ES-I3 (cell line): ENCODE measurements around the gene FARP1.
"Not testable (repeated sequence)": the region's sequence is repeated elsewhere in the genome, so short reads cannot be mapped to it uniquely, and the experiment has no call there.

Experiments used
- H3K36me3 ChIP-seq: 2 replicates; pipeline ENCODE4 v1.6.1; 2013; ENCODE audit warnings: mild to moderate bottlenecking, low read length, control low read depth, moderate library complexity; ENCODE audit not compliant: insufficient read depth
- H3K4me1 ChIP-seq: 2 replicates; pipeline ENCODE4 v1.6.1; 2013; ENCODE audit warnings: mild to moderate bottlenecking, control low read depth, low read length; ENCODE audit not compliant: insufficient read depth
- H3K9ac ChIP-seq: 2 replicates; pipeline ENCODE4 v1.6.1; 2013; ENCODE audit warnings: low read depth, mild to moderate bottlenecking, low read length, moderate library complexity
- H3K9me3 ChIP-seq: 2 replicates; pipeline ENCODE4 v1.6.1; 2013; ENCODE audit warnings: mild to moderate bottlenecking, low read length, moderate library complexity; ENCODE audit not compliant: control insufficient read depth, insufficient read depth

The FARP1 gene

DNA sequence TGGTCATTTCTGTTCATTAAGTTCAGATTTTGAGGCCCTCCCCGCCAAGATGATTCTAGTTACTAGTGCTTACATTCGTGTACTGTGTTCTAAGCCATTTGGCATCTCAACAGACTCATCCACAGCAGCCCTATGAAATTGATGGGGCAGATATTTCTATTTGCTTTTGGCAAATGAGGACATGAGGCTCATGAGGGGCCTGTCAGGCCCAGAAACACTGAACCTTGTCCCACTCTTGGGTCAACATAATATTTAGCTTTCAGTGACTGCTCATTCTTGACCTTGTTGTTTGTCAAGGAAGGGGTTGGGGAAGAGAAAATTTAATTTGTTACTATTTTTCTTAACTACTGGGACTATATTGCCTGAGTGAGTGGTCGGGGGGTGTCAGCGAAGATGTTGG lies 126.5 kb downstream of the FARP1 start:
- Histone ChIP-seq H3K4me1 (peaks cover 7% of the 10 kb centered on the region), H3K9ac (no peak overlapping the region), H3K9me3 (no peaks in the 10 kb centered on the region), H3K36me3 (no peaks in the 10 kb centered on the region)

GRCh38 chr13:98270819-98271218 lies 127.9 kb downstream of the FARP1 start:
- Histone ChIP-seq H3K9ac (no peak overlapping the region), H3K36me3 (no peaks in the 10 kb centered on the region), H3K4me1 (peaks cover 20% of the 10 kb centered on the region), H3K9me3 (no peaks in the 10 kb centered on the region)

DNA sequence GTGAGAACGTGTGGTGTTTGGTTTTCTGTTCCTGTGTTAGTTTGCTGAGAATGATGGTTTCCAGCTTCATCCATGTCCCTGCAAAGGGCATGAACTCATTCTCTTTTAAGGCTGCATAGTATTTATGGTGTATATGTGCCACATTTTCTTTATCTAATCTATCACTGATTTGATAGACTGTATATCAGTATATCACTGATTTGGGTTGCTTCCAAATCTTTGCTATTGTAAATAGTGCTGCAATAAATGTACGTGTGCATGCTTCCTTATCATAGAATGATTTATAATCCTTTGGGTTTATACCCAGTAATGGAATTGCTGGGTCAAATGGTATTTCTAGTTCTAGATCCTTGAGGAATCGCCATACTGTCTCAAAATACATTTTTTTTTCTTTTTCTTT lies 128.8 kb downstream of the FARP1 start:
- H3K9me3 ChIP-seq, H3K36me3 ChIP-seq, H3K9ac ChIP-seq: not testable (repeated sequence)
- peaks cover 25% of the 10 kb centered on the region for H3K4me1 ChIP-seq

GRCh38 chr13:98272549-98272948 lies 129.7 kb downstream of the FARP1 start:
- H3K9ac ChIP-seq = no peak overlapping the region
- H3K9me3 ChIP-seq = no peaks in the 10 kb centered on the region
- H3K36me3 ChIP-seq = no peaks in the 10 kb centered on the region
- peaks cover 25% of the 10 kb centered on the region for H3K4me1 ChIP-seq

- no peaks in the 10 kb centered on the region for H3K9me3 ChIP-seq
- H3K4me1 ChIP-seq = peaks cover 28% of the 10 kb centered on the region
- H3K36me3 ChIP-seq = no peaks in the 10 kb centered on the region
- H3K9ac ChIP-seq = no peak overlapping the region
Observed at GRCh38 chr13:98273067-98273823, 130.4 kb downstream of the FARP1 start.

DNA sequence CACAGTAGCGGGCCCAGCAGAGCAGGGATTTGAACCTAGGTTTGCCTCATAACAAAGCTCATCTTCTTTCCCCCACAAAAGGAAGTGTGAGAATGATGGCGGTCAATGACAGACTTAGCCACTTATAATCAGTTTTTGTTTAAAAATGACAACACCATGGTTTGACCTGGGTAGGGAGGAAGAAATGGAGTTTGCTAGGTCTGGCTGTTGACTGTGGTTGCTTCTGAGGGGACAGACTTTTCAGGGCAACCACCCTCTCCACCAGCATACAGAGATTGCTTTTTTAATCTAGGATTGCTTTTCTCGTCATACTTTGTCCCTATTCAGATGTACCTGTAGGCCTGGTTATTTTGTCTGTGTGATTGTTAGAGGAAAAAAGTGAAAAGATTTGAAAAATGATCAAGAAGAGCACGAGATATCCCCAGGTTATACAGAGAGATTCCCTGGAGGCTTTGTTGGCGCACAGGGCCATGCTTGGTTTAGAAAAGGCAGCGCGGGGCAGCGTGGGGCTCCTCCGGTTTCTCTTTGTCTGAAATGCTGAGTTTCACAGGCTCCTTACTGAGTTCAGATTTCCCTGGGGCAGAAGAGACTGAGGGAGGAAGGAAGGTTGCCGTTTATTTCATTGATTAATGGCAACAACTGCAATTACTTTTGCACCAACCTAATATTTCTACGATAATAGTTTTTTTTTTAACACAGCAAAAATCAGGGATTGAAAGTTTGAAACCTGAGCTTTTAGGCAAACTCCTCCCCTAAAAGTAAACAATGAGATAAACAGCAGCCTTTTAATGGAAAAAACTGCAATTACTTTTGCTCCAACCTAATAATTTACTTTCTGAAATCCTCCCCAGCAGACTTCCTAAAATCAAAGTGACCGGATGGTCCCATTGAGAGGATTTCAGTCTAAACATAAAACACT lies 131.2 kb downstream of the FARP1 start:
- no peak overlapping the region for H3K9ac ChIP-seq
- H3K4me1 ChIP-seq = peaks cover 29% of the 10 kb centered on the region
- H3K36me3 ChIP-seq = no peaks in the 10 kb centered on the region
- no peaks in the 10 kb centered on the region for H3K9me3 ChIP-seq

DNA sequence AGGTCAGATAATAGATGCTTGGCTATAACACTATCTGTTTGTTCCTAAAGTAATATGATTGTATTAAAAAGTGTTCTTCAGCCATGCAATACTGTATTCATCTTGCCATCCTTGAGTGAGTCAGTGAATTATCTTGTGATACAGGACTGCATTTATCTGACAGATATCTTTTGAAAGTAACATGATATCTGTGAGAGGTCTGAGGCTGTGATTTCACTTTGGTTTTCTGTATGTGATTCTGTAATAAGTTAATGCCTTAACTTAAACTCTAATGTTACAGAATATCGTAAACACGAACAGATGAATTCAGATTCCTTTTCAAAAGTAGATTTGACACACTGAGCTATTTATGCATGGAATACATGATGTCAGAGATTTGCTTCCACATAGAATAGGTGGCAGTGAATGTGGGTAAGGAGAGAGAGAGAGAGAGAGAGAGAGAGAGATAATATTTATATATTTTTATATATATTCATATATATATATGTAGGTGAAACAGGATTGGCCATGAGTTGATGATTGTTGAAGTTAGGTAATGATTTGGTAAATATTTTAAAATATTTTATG lies 132.1 kb downstream of the FARP1 start:
- peaks cover 29% of the 10 kb centered on the region for H3K4me1 ChIP-seq
- no peak overlapping the region for H3K9ac ChIP-seq
- no peaks in the 10 kb centered on the region for H3K9me3 ChIP-seq
- no peaks in the 10 kb centered on the region for H3K36me3 ChIP-seq

- H3K36me3 ChIP-seq = no peaks in the 10 kb centered on the region
- H3K4me1 ChIP-seq = peaks cover 29% of the 10 kb centered on the region
- no peak overlapping the region for H3K9ac ChIP-seq
- H3K9me3 ChIP-seq = no peaks in the 10 kb centered on the region
Observed at GRCh38 chr13:98275681-98276171, 132.8 kb downstream of the FARP1 start.

GRCh38 chr13:98276486-98276885 lies 133.6 kb downstream of the FARP1 start:
- H3K36me3 ChIP-seq = no peaks in the 10 kb centered on the region
- H3K9me3 ChIP-seq = no peaks in the 10 kb centered on the region
- peaks cover 29% of the 10 kb centered on the region for H3K4me1 ChIP-seq
- H3K9ac ChIP-seq = no peak overlapping the region

- Histone ChIP-seq H3K9me3 (no peaks in the 10 kb centered on the region), H3K4me1 (peaks cover 29% of the 10 kb centered on the region), H3K9ac (no peak overlapping the region), H3K36me3 (no peaks in the 10 kb centered on the region)
Observed at GRCh38 chr13:98278068-98278724, 135.3 kb downstream of the FARP1 start.

DNA sequence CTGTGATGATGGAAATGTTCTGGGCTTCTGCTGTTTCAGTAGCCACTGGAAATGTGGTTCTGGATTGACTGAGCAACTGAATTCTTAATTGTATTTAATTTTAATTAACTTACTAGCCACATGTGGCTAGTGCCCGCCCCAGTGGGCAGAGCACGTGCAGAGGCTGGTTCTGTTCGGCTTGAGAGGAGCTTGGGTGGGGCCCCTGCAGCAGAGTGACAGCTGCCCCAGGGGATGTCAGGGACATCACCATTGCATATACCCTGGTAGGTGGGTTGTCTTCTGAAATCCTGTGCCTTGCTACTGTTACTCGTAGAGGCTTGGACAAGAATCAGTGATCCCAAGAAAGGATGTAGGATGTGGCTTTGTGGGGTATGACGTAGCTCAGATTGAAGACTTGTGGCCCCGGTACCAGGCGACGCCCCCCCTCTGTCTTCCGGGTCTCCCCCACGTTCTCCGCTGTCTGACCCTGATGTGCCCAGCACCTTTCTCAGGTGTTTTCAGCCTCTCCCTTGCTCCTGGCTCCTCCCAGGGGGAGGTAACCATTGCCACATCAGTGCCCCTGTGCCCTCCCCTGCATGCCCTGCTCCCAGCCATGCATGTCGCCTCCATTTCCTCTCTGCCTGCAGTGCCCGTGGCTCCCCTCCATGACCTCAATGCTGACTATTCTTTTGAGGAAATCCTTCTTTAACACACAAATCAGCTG lies 136.7 kb downstream of the FARP1 start:
- Histone ChIP-seq H3K36me3 (no peaks in the 10 kb centered on the region), H3K9ac (no peak overlapping the region), H3K4me1 (peaks cover 21% of the 10 kb centered on the region), H3K9me3 (no peaks in the 10 kb centered on the region)

DNA sequence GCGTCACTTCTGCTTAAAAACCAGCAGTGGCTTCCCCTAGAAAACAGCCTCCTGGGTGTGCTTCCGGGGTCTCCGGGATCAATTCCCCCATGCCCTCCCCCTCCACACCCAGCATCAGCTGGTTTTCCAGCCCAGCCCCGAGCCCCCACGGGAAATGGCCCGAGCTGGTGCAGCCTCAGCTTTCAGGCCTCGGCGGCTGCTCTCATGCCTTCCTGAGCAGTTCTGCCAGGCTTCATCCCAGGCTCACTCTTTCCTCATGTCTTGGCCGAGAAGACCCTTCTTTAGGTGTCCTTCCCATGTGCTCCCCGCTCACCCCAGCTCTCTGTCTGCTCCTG lies 137.2 kb downstream of the FARP1 start:
- Histone ChIP-seq H3K36me3 (no peaks in the 10 kb centered on the region), H3K9me3 (no peaks in the 10 kb centered on the region), H3K4me1 (peaks cover 20% of the 10 kb centered on the region), H3K9ac (no peak overlapping the region)

GRCh38 chr13:98284679-98285078 lies 141.8 kb downstream of the FARP1 start:
- H3K9ac ChIP-seq = no peak overlapping the region
- no peaks in the 10 kb centered on the region for H3K9me3 ChIP-seq
- H3K4me1 ChIP-seq = peaks cover 11% of the 10 kb centered on the region
- no peaks in the 10 kb centered on the region for H3K36me3 ChIP-seq

- no peaks in the 10 kb centered on the region for H3K36me3 ChIP-seq
- H3K9me3 ChIP-seq = no peaks in the 10 kb centered on the region
- H3K4me1 ChIP-seq = peaks cover 11% of the 10 kb centered on the region; the same call in 1 of the 2 replicates
- no peak overlapping the region for H3K9ac ChIP-seq
Observed at GRCh38 chr13:98285317-98285716, 142.4 kb downstream of the FARP1 start.
